Activated naive CD8-positive, alpha-beta T cell (primary cell): ENCODE measurements around the gene FGB.

Experiments used
- H3K27ac Mint-ChIP-seq: one replicate; pipeline ENCODE4 v1.8.0; 2021; ENCODE audit warnings: mixed read lengths
- H3K27me3 Mint-ChIP-seq: one replicate; pipeline ENCODE4 v1.8.0; 2021; ENCODE audit warnings: mixed read lengths
- H3K36me3 Mint-ChIP-seq: one replicate; pipeline ENCODE4 v1.8.0; 2021; ENCODE audit warnings: mixed read lengths
- H3K4me1 Mint-ChIP-seq: one replicate; pipeline ENCODE4 v1.8.0; 2021; ENCODE audit warnings: low read depth, mixed read lengths
- H3K4me3 Mint-ChIP-seq: one replicate; pipeline ENCODE4 v1.8.0; 2021; ENCODE audit warnings: mild to moderate bottlenecking, mixed read lengths
- H3K9me3 Mint-ChIP-seq: one replicate; pipeline ENCODE4 v1.8.0; 2021; ENCODE audit warnings: low read depth, mixed read lengths

The FGB gene

DNA sequence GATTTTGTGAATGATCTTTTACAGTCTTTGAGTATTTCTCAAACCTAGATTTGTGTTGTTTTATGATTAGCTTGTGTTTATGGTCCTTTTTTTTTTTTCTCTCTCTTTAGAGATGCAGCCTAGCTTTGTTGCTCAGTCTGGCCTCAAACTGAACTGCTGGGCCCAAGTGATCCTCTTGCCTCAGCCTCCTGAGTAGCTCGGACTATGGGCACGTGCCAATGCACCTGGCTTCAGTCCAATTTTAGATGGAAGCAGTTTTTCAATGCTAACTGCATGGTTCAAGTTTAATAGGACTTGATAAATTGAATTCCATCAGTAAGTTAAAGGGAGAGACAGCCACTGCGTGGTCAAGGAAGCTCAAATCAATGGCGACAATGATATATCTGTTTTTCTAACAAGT is 53.5 kb downstream of the FGB start:
- Mint-ChIP-seq H3K4me1 (peaks cover 5% of the 10 kb centered on the region), H3K4me3 (no peak overlapping the region), H3K27ac (no peak overlapping the region), H3K36me3 (no peaks in the 10 kb centered on the region), H3K9me3 (no peaks in the 10 kb centered on the region), H3K27me3 (peaks cover 3% of the 10 kb centered on the region)

DNA sequence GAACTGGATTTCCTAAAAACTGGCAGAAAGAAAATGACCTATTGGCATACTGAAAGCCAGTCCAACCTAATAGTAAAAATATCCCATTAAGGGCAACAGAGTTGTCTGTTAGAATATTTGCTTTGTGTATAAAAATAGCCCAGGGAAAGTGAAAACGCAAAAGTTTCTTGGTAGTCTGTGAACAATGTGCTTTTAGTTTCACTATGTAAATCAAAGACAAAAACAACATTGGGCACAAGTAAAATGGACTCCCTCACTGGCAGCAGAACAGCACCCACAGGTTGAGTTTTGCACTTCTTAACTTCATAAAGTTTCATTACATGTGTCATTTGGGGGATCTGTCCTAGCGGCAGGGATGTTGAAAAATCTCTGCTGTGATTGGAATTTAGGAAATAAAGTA is 53.9 kb downstream of the FGB start:
- Mint-ChIP-seq H3K27ac (no peak overlapping the region), H3K27me3 (peaks cover 3% of the 10 kb centered on the region), H3K9me3 (no peaks in the 10 kb centered on the region), H3K4me3 (no peak overlapping the region), H3K36me3 (no peaks in the 10 kb centered on the region), H3K4me1 (peaks cover 5% of the 10 kb centered on the region)

DNA sequence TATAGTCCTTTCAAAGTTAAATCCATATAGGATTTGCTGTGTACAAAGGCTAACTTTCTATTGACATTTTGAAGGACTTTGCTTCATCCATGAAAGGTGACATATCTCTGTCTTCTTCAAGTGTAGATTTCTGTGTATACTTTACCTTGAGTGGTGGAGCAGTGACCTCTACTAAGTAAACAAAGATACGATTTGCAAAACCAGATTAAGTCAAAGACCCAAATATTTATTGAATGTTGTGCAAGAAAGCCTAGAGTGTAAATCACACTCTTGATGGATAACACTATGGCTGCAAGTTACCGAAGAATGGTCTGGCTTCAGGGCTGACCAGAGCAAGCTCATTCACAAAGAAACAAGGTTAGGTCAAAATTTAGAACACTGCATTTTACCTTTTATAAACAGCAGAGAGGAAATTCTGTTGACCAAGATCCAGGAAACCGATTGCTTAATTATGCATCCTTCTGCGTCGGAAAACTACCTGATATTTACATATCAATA is 55.1 kb downstream of the FGB start:
- Mint-ChIP-seq H3K27ac (no peak overlapping the region), H3K4me3 (no peak overlapping the region), H3K9me3 (no peaks in the 10 kb centered on the region), H3K36me3 (no peaks in the 10 kb centered on the region), H3K4me1 (peaks cover 5% of the 10 kb centered on the region), H3K27me3 (peaks cover 5% of the 10 kb centered on the region)

DNA sequence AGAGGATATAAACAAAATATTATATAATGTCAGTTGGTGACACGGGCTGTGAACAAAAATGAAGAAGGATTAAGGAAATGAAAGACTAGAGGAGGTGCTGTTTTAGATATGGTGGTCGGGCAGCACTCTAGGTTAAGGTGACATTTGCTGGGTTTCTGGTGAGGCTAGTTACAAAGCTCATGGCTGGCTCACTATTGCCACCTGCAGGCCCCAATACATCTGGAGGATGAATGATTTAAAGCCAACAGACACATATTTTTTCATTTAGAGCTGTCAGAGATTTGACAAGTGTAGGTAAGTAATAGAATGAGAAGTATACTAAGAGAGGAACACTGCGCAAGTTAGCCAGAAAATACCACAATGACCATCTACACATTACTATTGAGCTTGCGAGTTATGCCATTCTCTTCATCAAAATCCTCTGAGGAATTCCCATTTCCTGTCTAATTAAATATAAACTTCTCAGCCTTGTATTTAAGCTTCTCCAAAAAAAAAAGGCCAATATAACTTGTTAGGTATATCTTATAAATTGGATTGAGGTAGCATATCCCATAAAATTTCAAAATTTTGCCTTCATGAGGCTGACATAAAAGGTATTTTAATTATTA is 56.0 kb downstream of the FGB start:
- peaks cover 5% of the 10 kb centered on the region for H3K4me1 Mint-ChIP-seq
- no peak overlapping the region for H3K4me3 Mint-ChIP-seq
- H3K27ac Mint-ChIP-seq, result no peak overlapping the region
- H3K27me3 Mint-ChIP-seq, result peaks cover 3% of the 10 kb centered on the region
- no peaks in the 10 kb centered on the region for H3K9me3 Mint-ChIP-seq
- H3K36me3 Mint-ChIP-seq, result no peaks in the 10 kb centered on the region

DNA sequence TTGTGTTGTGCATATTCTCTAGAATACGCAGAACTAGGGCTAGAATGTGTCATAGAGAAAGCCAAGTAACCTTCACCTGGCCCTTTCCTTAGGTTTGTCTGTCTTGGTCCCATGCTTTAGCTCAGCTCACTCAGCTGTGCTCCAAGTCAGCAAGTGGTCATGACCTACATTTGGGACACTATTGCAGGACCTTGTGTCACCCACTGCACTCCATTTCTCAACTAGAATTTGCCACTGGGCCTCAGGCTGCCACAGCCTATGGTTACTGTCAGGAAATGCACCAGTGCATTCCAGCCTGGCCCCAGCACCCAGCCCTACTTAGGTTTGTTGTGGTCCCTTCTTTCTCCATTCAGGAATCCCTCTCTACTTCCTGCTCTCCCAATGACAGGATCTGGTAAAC is 57.3 kb downstream of the FGB start:
- no peak overlapping the region for H3K4me3 Mint-ChIP-seq
- peaks cover 5% of the 10 kb centered on the region for H3K27me3 Mint-ChIP-seq
- no peaks in the 10 kb centered on the region for H3K36me3 Mint-ChIP-seq
- no peak overlapping the region for H3K27ac Mint-ChIP-seq
- peaks cover 5% of the 10 kb centered on the region for H3K4me1 Mint-ChIP-seq
- H3K9me3 Mint-ChIP-seq, result no peaks in the 10 kb centered on the region
